HCT116 (cell line): ENCODE data around the gene PCDH15. TPM values are rescaled to one million over a fixed set of nuclear protein-coding genes. Genes with fewer than 3 reads are reported as not detected.

Experiments used
- ATAC-seq: fragments of 200-7000 bp; cut with Tn5 transposase; 2 replicates; pipeline ENCODE4 v1.9.1; 2020; ENCODE audit warnings: mild to moderate bottlenecking, moderate library complexity
- BruUV-seq: library from RNA; stranded (reverse); fragments of 400-500 nt; replicated peaks from 2 replicates; lab custom pipeline; 2021; lab: Mats Ljungman, UMichigan
- CTCF ChIA-PET: fragments of 300-600 bp; sonication (Branson Sonifier 250); formaldehyde crosslinking; loops from one replicate; lab custom pipeline; 2021; ENCODE audit warnings: antibody characterized with exemption; lab: Charles Lee
- POLR2A ChIA-PET: fragments of 300-600, 350-600 bp; sonication (Branson Sonifier 250); formaldehyde crosslinking; loops from one replicate; lab custom pipeline; 2021; ENCODE audit warnings: antibody characterized with exemption; lab: Charles Lee
- RAD21 ChIA-PET, 2 experiments: fragments of 300-600 bp; sonication (Branson Sonifier 250); formaldehyde crosslinking; loops; one replicate each; lab custom pipeline; 2023; ENCODE audit warnings: low total read pairs in 2 of 2; ENCODE audit not compliant: uncharacterized antibody in 2 of 2, unreplicated experiment in 2 of 2, low non-redundant PET in 1 of 2; lab: Charles Lee
- DNase-seq: peaks from one replicate; pipeline ENCODE4 v3.0.0-alpha.2; 2010; ENCODE audit warnings: low read depth, low spot score
- H2AFZ ChIP-seq: fragments of 200-600 bp; shearing (Covaris generic), sonication (generic); 2 replicates; pipeline ENCODE4 v1.6.1; 2017; ENCODE audit warnings: low read depth, mixed run types, mixed read lengths, antibody characterized with exemption, low read length; ENCODE audit not compliant: poor library complexity, severe bottlenecking
- H3K27ac ChIP-seq: 2 replicates; pipeline ENCODE4 v1.5.1; 2012; ENCODE audit warnings: low read depth, low read length
- H3K27me3 ChIP-seq: fragments of 200-600 bp; sonication (generic); 2 replicates; pipeline ENCODE4 v1.6.1; 2016; ENCODE audit warnings: mixed run types, low read length, mixed read lengths; ENCODE audit not compliant: insufficient read depth
- H3K36me3 ChIP-seq, 2 experiments: fragments of 200-500 bp in 1 of 2; fragments of 200-600 bp in 1 of 2; sonication (Bioruptor generic) in 1 of 2; sonication (generic) in 1 of 2; 2 replicates each; pipeline versions ENCODE4 v1.5.1 to v1.6.1; 2014 to 2016; ENCODE audit warnings: low read length in 2 of 2, inconsistent platforms in 1 of 2, mixed read lengths in 1 of 2, mixed run types in 1 of 2; ENCODE audit not compliant: insufficient read depth in 2 of 2, control insufficient read depth in 1 of 2
- H3K4me1 ChIP-seq, 2 experiments: fragments of 200-600 bp in 1 of 2; sonication (generic) in 1 of 2; 2 replicates each; pipeline versions ENCODE4 v1.5.1 to v1.6.1; 2012 to 2017; ENCODE audit warnings: low read length in 2 of 2, inconsistent platforms in 1 of 2, mild to moderate bottlenecking in 1 of 2, mixed read lengths in 1 of 2, mixed run types in 1 of 2, moderate library complexity in 1 of 2; ENCODE audit not compliant: insufficient read depth in 2 of 2, control insufficient read depth in 1 of 2
- H3K4me2 ChIP-seq: fragments of 200-600 bp; sonication (generic); 2 replicates; pipeline ENCODE4 v1.6.1; 2017; ENCODE audit warnings: mixed run types, low read length, mixed read lengths
- H3K4me3 ChIP-seq, 2 experiments: fragments of 200-600 bp in 1 of 2; sonication (generic) in 1 of 2; replicated peaks in 1 of 2; 2 replicates each; pipeline ENCODE4 v1.5.1; 2011 to 2016; ENCODE audit warnings: low read length in 2 of 2, control low read depth in 1 of 2, low read depth in 1 of 2, mild to moderate bottlenecking in 1 of 2, mixed read lengths in 1 of 2, mixed run types in 1 of 2
- H3K79me2 ChIP-seq: fragments of 200-600 bp; sonication (generic); 2 replicates; pipeline ENCODE4 v1.6.1; 2017; ENCODE audit warnings: mild to moderate bottlenecking, mixed run types, low read length, moderate library complexity, mixed read lengths; ENCODE audit not compliant: insufficient read depth
- H3K9ac ChIP-seq: fragments of 200-600 bp; sonication (generic); 2 replicates; pipeline ENCODE4 v1.6.1; 2016; ENCODE audit warnings: low read length, mixed read lengths
- H3K9me2 ChIP-seq: fragments of 200-600 bp; sonication (generic), shearing (Covaris generic); 2 replicates; pipeline ENCODE4 v1.6.1; 2017; ENCODE audit warnings: mixed run types, mild to moderate bottlenecking, moderate library complexity; ENCODE audit not compliant: insufficient read depth
- H3K9me3 ChIP-seq, 2 experiments: fragments of 200-500 bp in 1 of 2; fragments of 200-600 bp in 1 of 2; sonication (Bioruptor generic) in 1 of 2; sonication (generic) in 1 of 2; 2 replicates each; pipeline ENCODE4 v1.6.1; 2014 to 2017; ENCODE audit warnings: low read length in 2 of 2, mixed read lengths in 2 of 2, inconsistent platforms in 1 of 2, low read depth in 1 of 2, mild to moderate bottlenecking in 1 of 2, mixed run types in 1 of 2, moderate library complexity in 1 of 2; ENCODE audit not compliant: control insufficient read depth in 1 of 2, insufficient read depth in 1 of 2
- H4K20me1 ChIP-seq: fragments of 200-600 bp; sonication (generic), shearing (Covaris generic); 2 replicates; pipeline ENCODE4 v1.6.1; 2017; ENCODE audit warnings: mixed run types, mild to moderate bottlenecking, moderate library complexity; ENCODE audit not compliant: insufficient read depth
- ATF3 ChIP-seq: IDR thresholded peaks from 2 replicates; pipeline ENCODE4 v1.6.1; 2012
- CBX3 ChIP-seq: IDR thresholded peaks from 2 replicates; pipeline ENCODE4 v1.6.1; 2012; ENCODE audit warnings: low read depth
- CEBPB ChIP-seq: IDR thresholded peaks from 2 replicates; pipeline ENCODE4 v1.6.1; 2012; ENCODE audit warnings: low read depth
- EZH2 ChIP-seq: fragments of 200-600 bp; sonication (generic); IDR thresholded peaks from 2 replicates; pipeline ENCODE4 v1.6.1; 2017; ENCODE audit warnings: antibody characterized with exemption, mixed run types
- EZH2phosphoT487 ChIP-seq: fragments of 200-600 bp; IDR thresholded peaks from 2 replicates; pipeline ENCODE4 v1.6.1; 2018; ENCODE audit warnings: antibody characterized with exemption, borderline replicate concordance
- FOSL1 ChIP-seq: IDR thresholded peaks from 2 replicates; pipeline ENCODE4 v1.6.1; 2012; ENCODE audit warnings: low read depth
- JUND ChIP-seq: IDR thresholded peaks from 2 replicates; pipeline ENCODE4 v1.6.1; 2012
- MAX ChIP-seq: IDR thresholded peaks from 2 replicates; pipeline ENCODE4 v1.6.1; 2012
- POLR2A ChIP-seq: IDR thresholded peaks from 2 replicates; pipeline ENCODE4 v1.7.0; 2011; ENCODE audit warnings: borderline replicate concordance; ENCODE audit not compliant: insufficient read depth, insufficient read length; ENCODE audit errors: extremely low read depth
- POLR2AphosphoS5 ChIP-seq: IDR thresholded peaks from 2 replicates; pipeline ENCODE4 v1.6.1; 2011; ENCODE audit warnings: mild to moderate bottlenecking, low read depth, low read length, moderate library complexity
- RAD21 ChIP-seq: IDR thresholded peaks from 2 replicates; pipeline ENCODE4 v1.6.1; 2012; ENCODE audit warnings: low read depth, mild to moderate bottlenecking
- REST ChIP-seq: IDR thresholded peaks from 2 replicates; pipeline ENCODE4 v1.6.1; 2012; ENCODE audit warnings: low read depth
- SIN3A ChIP-seq: IDR thresholded peaks from 2 replicates; pipeline ENCODE4 v1.6.1; 2012; ENCODE audit warnings: low read depth
- SP1 ChIP-seq: IDR thresholded peaks from 2 replicates; pipeline ENCODE4 v1.6.1; 2012; ENCODE audit warnings: low read depth
- SRF ChIP-seq: IDR thresholded peaks from 2 replicates; pipeline ENCODE4 v1.6.1; 2012; ENCODE audit warnings: low read depth
- YY1 ChIP-seq: IDR thresholded peaks from 2 replicates; pipeline ENCODE4 v1.6.1; 2011; ENCODE audit warnings: low read length, low read depth, moderate library complexity, mild to moderate bottlenecking; ENCODE audit not compliant: insufficient replicate concordance; ENCODE audit errors: extremely low read depth
- ZFX ChIP-seq: fragments of 450-650 bp; IDR thresholded peaks from 2 replicates; pipeline ENCODE4 v1.6.1; 2017
- ZNF274 ChIP-seq: fragments of 200-500 bp; sonication (Bioruptor generic); IDR thresholded peaks from 2 replicates; pipeline ENCODE4 v1.6.1; 2014; ENCODE audit warnings: mild to moderate bottlenecking, low read depth, low read length, inconsistent platforms
- intact Hi-C: fragments of 100-400 bp; cut with micrococcal nuclease; formaldehyde crosslinking; loops from 2 replicates; pipeline ENCODE4 v1.10.0; 2022
- total RNA-seq: library from RNA; stranded (reverse); gene quantifications from one replicate; pipeline ENCODE4 v1.2.1, GENCODE V29; 2021; ENCODE audit not compliant: unreplicated experiment
- TF ChIP-seq, protein P1 (sequence below), 3 experiments: fragments of 200-600 bp in 1 of 3; sonication (generic) in 1 of 3; IDR thresholded peaks in 2 of 3; conservative IDR thresholded peaks in 1 of 3; 2 replicates each; pipeline ENCODE4 v1.5.1; 2012 to 2017; ENCODE audit warnings: low read depth in 2 of 3, low read length in 2 of 3, antibody characterized with exemption in 1 of 3, borderline replicate concordance in 1 of 3, control low read depth in 1 of 3, mild to moderate bottlenecking in 1 of 3, mixed read lengths in 1 of 3, mixed run types in 1 of 3, moderate library complexity in 1 of 3; ENCODE audit not compliant: insufficient read depth in 1 of 3
- TF ChIP-seq, protein P2 (sequence below): IDR thresholded peaks from 2 replicates; pipeline ENCODE4 v1.6.1; 2011; ENCODE audit warnings: mild to moderate bottlenecking, low read length, moderate library complexity; ENCODE audit not compliant: insufficient replicate concordance; ENCODE audit errors: extremely low read depth

The PCDH15 gene
- total RNA-seq, 1 experiment from 2014 or later: not detected

- H3K79me2 ChIP-seq: no peaks in the 10 kb centered on the region
- POLR2A ChIA-PET: no interaction called here
- peaks cover 10 to 12% of the 10 kb centered on the region in 2 experiments; a peak in 2 of 4 replicates for H3K9me3 ChIP-seq
- RAD21 ChIA-PET: no interaction called here
- H3K27ac ChIP-seq: no peak overlapping the region
- CTCF ChIA-PET: no interaction called here
- H3K27me3 ChIP-seq: no peaks in the 10 kb centered on the region
- intact Hi-C loops: no loop called here
- H3K36me3 ChIP-seq: no peaks in the 10 kb centered on the region
- H3K4me1 ChIP-seq: no peaks in the 10 kb centered on the region
- H3K4me2 ChIP-seq: no peak overlapping the region
- ATAC-seq (no peak), DNase-seq (no peak)
- H3K4me3 ChIP-seq: no peak overlapping the region
- H3K9me2 ChIP-seq: no peaks in the 10 kb centered on the region
- no peaks in the 10 kb centered on the region for H4K20me1 ChIP-seq
- TF ChIP-seq ZFX (no peak), CEBPB (no peak), SIN3A (no peak), ATF3 (no peak), YY1 (no peak), RAD21 (no peak), SP1 (no peak), FOSL1 (no peak), POLR2AphosphoS5 (no peak), CBX3 (no peak), SRF (no peak), EZH2 (no peak), POLR2A (no peak), MAX (no peak), EZH2phosphoT487 (no peak), ZNF274 (no peak), JUND (no peak), REST (no peak)
- TF ChIP-seq, protein P1, sequence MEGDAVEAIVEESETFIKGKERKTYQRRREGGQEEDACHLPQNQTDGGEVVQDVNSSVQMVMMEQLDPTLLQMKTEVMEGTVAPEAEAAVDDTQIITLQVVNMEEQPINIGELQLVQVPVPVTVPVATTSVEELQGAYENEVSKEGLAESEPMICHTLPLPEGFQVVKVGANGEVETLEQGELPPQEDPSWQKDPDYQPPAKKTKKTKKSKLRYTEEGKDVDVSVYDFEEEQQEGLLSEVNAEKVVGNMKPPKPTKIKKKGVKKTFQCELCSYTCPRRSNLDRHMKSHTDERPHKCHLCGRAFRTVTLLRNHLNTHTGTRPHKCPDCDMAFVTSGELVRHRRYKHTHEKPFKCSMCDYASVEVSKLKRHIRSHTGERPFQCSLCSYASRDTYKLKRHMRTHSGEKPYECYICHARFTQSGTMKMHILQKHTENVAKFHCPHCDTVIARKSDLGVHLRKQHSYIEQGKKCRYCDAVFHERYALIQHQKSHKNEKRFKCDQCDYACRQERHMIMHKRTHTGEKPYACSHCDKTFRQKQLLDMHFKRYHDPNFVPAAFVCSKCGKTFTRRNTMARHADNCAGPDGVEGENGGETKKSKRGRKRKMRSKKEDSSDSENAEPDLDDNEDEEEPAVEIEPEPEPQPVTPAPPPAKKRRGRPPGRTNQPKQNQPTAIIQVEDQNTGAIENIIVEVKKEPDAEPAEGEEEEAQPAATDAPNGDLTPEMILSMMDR (IDR thresholded peaks at IDR 0.05 in 2 of 3, conservative IDR thresholded peaks at IDR 0.05 in 1 of 3; ENCODE audit: borderline replicate concordance in 1 of 3, insufficient read depth in 1 of 3, low read depth in 2 of 3, low read length in 2 of 3): no peak
- TF ChIP-seq, protein P2, sequence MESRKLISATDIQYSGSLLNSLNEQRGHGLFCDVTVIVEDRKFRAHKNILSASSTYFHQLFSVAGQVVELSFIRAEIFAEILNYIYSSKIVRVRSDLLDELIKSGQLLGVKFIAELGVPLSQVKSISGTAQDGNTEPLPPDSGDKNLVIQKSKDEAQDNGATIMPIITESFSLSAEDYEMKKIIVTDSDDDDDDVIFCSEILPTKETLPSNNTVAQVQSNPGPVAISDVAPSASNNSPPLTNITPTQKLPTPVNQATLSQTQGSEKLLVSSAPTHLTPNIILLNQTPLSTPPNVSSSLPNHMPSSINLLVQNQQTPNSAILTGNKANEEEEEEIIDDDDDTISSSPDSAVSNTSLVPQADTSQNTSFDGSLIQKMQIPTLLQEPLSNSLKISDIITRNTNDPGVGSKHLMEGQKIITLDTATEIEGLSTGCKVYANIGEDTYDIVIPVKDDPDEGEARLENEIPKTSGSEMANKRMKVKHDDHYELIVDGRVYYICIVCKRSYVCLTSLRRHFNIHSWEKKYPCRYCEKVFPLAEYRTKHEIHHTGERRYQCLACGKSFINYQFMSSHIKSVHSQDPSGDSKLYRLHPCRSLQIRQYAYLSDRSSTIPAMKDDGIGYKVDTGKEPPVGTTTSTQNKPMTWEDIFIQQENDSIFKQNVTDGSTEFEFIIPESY: no peak
- no peak overlapping the region for H3K9ac ChIP-seq
- H2AFZ ChIP-seq: no peak overlapping the region
- BruUV-seq: no TSS peak
These were observed 902.5 kb downstream of the PCDH15 start for GRCh38 chr10:53898532-53898931.
